Stimulated activated CD8-positive, alpha-beta memory T cell treated with anti-CD3 and anti-CD28 coated beads, Interleukin-2, amount 100 ng/mL, for 48 hours (primary cell): ENCODE data around the gene CDH13.

Experiments
- DNase-seq, 2 donors: peaks; one replicate each; pipeline ENCODE4 v3.0.0-alpha.2; 2020; ENCODE audit warnings: low read depth in 2 of 2

Gene CDH13

DNA sequence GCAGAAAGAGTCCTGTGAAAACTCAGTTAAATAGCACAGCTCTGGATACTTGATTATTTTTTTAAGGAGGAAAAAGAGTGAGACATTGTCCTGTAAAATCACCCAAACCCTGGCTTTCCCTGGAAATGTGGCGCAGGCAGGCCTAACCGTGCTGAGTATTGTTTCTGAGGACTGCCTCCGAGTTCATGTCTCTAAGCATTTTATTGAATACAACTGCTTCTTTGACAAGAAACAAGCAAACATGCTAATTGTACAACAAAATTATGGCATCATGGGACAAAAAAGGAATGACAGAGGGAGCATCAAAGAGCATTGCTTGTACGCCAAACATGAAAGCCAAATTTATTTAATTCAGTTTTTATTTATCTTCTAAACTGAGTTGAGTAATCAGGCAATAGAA is 1116.5 kb downstream of the CDH13 start:
- DNase-seq = no peak

DNA sequence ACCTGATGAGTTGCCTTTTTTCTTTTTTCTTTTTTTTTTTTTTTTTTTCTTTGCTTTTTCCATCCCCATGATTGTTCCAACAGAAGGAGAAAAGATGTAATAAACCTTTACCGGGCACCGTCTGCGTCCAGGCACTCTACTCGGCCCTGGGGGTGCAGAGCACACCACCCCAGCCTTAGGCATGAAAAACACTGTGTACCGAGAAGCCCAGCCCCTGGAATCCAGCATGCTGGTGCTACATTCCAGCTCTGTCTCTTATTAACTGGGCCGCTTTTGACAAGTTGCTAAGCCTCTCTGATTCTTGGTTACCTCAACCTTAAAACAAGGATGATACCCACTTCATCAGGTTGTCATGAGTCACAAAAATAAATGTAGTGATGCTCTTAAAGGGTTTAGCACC is 1117.0 kb downstream of the CDH13 start:
- DNase-seq = no peak

DNA sequence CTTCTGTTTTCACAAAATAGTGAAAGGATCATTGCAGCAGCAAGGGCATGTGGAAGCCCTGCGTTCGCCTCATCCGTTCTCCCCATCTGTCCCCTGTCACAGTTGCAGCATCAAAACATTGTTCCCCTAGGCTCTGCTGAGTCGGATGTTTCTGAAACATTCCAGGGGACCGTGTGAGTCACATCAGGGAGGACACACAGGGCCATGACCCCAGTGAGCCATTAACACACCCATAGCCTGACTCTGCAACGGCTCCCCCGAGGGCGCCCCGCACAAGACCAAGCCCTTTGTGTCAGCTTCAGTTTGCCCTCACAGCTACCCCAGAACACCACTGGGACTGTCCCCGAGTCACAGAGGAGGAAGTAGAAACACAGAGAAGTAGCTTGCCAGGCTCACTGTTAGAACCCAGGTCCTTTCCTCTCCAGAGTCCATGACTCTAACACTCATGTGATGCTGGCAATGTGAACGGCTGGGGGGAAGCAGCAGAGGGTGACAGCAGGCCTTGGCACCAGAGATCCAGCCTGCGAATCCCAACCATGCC is 1117.7 kb downstream of the CDH13 start:
- no peak for DNase-seq

DNA sequence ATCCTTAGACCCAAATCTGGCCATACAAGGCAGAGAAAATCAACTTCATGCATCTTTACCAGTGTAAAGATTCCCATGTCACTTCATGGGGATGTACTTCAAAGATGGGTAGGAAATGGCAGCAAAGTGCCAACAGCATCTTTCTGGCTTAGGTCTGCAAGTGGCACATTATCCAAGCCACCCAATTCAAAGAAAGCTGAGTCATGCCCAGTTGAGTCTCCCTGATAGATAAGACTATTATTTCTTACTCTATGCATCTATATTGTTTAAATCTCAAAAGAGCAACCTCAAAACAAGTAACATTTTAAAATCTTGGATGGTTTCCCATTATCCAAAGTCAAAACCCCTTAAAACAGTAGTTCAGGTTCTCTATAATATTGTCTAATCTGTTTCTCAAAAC is 1119.8 kb downstream of the CDH13 start:
- no peak for DNase-seq

DNA sequence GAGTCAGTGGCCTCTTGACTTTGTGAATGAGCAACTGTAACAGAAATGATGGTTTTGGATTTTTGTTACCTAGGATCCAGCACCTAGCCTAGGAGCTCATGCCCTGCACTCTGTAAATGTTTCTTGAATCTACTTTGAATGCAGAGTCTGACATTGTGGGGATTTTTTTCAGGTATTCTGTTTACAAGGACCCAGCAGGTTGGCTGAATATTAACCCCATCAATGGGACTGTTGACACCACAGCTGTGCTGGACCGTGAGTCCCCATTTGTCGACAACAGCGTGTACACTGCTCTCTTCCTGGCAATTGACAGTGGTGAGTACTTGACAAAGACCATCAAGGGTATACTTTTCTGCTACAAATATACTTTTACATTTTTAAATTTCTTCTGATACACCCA is 1121.2 kb downstream of the CDH13 start:
- no peak for DNase-seq

DNA sequence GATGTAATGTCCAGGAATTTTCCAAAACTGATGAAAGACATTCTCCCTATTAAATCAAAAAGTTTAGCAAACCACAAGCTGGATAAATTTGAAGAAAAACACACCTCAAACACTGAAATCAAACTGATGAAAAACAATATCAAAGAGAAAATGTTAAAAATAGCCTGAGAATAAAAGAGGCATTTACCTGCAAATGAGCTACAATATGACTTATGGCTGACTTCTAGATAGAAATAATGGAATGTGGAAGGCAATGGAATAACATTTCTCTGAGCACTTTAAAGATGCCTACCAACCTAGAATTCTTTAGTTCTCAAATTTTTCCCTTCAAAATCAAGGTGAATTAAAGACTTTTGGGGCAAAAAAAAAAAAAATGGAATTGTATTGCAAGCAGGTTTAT is 1128.6 kb downstream of the CDH13 start:
- DNase-seq = no peak

DNA sequence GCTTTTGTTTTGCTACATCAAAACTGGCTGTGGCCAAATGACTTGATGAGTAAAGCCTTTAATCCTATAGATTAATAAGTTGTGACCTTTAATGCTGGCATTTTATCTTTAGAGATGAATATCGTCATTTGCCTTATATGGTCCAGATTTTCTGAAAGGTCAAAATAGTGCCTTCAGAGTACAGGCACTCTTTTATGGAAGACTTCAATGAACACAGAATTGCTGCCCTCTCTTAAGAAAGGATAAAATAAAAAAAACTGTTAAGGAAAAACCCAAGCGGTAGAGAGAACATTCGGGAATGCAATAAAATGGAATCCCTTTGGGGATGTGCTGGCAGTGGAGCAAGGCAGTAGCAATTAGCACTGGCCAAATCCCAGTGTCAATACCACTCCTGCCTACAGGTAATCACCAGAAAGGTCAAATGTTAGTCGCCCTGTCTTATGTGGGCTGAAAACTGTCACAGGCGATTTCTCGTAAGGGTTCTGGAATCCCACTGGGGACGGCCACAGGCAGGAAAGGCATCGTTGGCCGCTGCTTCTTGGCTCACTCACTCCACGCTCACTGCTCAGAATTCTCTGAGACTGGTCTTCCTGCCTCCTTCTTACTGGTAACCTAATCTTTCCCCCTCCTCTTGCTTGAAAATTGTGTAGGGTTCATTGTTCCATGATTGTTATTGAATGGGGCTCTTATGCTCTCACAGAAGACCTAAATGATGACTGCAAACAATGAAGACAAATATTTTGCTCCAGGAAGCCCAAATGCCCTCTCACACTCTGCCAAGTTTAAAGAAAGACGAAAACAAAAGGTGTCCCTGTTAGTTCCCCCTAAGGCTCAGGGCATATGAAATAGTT is 1135.6 kb downstream of the CDH13 start:
- no peak for DNase-seq

DNA sequence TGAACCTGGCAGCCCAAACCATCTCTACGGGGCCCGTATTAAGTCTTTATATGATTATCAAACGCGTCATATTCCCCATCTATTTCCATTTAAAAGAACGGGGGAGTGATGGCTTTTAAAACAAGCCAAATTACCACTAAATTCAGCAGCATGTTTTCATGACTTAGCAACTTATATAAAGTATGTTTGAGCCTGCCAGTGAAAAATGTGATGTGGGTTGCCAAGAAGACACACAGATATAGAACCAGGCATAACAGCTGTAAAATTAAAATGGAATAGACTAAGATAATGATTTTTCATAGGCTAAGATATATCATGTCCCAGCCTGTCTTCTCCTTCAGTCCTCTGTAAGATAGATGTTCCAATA is 1136.2 kb downstream of the CDH13 start:
- DNase-seq = no peak

DNA sequence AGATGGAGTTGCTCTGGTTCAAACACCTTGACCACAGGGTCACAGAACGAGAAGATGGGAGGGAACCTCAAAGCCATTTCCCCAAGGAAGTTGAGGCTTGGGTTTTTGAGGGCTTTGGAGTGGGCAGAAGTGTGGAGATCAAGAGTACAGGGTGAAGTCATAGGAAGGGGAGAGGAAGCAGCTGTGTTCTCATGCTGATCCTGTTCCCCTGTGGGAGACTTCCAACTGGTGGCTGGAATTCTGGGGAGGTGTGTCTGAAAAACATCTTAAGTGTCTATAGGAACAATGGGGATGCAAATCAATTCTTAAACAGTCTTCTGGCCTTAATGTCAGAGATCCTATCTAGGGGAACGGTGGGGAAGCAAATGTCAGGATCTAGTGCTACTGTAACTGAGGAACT is 1142.2 kb downstream of the CDH13 start:
- no peak for DNase-seq

DNA sequence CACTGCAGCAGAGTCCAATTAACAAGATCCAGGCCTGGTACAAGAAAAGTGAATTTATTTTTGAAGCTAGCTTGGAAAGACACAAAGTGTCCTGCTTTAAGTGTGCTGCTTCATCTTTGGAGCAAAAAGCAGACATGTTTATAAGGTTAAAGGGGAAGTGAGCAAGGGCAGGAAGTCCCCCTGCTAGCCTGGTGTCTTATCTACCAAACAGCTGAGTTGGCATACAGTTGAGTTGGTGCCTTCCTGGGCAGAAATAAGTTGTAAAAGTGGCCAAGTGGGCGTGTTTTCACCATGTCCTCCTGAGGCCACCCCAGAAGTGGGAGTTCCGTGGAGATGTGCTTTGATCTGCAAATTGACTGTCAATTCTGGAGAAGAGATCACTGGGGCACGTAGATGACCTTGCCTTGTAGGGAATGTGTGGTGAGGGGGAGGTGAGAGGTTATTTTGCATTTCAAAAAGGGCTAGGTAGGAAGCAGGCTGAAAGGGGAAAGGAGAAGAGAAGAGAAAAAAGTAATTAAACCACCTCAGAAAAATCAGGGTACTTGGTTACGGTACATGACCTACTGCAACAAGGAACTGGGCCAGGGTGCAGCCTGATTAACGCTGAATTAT is 1142.7 kb downstream of the CDH13 start:
- DNase-seq = no peak

DNA sequence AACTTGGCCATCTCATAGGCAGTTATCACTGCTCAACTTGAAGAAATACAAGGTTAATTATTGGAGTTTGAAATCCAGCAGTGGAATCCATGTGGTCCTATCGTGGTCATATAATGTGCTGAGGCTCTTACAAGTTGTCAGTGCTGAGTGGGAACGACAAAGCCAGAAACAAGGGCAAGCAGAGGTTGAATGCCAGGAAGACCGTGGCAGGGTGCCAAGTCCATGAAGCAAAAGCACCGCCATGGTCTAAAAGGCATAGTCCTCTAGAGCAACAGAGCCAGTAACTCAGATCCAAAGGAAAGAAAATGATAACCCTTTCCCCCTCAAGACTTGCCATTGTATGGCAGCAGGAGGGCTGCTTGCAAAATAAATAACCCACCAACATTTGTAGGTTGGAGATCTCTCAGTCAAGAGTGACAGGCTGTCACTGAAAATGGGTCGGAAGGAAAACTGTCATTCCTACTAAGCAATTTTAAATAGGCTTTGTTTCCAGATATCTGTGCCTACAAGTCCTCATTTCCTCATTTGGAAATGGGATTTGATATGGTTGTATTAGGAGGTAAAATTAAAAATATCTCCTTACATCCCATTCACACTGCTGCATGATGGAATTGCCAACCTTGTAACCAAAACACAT is 1144.7 kb downstream of the CDH13 start:
- no peak for DNase-seq

DNA sequence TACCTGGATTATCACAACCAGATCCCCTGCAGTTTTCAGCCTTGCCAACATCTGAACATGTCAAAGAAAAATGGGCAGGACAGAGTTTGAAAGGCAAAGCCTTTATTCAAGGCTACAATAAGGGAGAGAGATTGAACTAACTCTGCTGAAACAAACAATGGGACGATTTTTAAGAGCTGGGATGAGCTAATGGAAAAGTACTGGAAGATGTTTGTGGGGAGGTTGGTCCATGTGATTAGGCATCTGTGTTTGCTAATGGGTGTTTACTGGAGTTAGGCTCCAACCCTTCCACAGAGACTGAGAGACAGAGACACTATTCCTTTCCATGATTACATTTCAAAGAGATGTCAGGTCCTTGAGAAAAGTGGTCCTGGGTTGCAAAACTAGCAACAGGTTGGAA is 1146.0 kb downstream of the CDH13 start:
- DNase-seq = no peak

DNA sequence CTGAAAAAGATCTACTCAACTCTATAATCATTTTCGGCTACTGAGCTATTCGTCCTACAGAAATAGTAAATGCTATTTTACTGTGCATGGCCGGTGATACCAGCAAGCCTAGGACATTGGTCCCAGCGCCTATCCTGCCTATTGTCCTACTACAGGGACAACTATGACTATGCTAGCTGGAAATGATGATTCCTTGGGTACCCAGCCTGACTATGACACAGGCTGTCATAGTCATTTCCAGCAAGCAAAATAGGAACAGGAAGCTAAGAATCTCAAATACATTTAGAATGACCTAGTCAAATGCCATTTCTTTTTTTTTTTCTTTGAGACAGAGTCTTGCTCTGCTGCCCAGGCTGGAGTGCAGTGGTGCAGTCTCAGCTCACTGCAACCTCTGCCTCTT is 1147.3 kb downstream of the CDH13 start:
- no peak for DNase-seq

DNA sequence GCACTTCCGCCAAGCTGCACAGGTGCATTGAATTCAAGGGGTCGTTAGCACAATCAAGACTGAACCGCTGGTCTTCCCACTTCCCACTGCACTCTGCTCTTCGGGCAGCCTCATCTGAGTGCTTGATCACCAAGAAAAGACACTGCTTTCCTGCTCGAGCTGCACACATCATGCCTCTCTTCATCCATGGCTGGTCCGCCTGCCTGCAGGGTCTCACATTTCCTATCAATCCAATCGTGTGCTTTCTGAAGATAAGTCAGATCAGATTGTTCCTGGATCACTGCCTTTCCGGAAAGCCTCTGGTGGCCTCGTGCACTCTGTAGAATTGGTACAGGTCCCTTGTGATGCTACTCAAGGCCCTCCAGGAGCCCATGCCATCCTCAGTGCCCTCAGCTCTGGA is 1150.2 kb downstream of the CDH13 start:
- DNase-seq = no peak

DNA sequence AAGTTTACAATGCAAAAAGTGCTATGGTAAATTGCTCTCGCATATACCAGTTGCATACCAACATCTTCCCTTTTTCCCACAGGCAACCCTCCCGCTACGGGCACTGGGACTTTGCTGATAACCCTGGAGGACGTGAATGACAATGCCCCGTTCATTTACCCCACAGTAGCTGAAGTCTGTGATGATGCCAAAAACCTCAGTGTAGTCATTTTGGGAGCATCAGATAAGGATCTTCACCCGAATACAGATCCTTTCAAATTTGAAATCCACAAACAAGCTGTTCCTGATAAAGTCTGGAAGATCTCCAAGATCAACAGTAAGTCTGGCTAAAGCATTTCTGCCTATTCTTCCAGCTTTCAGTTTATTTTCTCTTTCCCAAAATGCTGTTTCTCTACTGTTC is 1153.1 kb downstream of the CDH13 start:
- no peak for DNase-seq

DNA sequence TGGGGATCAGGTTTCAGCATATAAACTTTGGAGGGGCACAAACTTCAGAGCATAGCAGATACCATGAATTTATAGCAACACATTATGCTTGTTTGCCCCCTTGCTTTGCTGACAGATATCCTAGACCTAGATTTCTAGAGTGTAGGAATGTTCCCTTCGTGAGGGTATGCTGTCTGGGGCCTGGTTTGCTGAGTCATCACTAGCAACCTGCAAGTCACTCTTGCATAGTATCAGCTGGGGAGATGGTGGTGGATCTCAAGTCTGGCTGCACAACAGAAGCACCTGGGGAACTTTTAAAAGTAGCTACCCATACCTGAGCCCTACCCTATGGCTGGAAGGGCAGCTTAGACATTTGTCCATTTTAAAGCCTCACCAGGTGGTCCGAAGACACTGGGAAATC is 1158.7 kb downstream of the CDH13 start:
- DNase-seq = no peak

DNA sequence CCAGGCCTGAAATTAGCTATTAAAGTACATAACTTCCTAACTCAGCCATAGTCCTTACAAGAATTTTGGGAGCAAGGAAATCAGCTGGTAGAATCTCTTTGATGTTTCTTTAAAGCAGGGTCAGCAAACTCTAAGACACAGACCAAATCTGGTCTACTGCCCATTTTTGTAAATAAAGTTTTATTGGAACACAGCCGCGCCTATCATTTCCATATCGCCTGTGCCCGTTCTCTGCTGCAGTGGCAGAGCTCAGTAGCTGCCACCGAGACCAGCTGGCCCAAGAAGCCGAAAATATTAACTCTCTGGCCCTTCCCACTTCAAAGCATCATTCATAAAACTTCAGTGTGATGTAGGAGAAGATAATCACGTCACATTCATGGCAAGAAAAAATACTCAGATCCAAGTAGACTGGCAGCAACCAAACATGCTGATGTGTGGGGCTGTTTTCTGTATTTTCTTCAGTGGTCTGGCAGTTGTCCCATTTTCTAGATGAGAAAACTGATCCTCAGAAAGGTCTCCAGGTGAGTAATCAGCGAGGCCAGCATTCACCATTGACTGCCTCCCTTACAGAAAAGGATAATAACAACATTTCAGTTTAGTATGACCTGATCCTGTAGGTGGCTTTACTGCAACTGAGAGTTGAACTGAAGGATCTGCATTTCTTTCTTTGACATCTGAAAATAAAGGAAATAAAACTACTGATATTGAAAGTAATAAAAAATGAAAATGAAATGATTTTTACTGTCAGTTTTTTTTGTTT is 1163.1 kb downstream of the CDH13 start:
- no peak for DNase-seq

DNA sequence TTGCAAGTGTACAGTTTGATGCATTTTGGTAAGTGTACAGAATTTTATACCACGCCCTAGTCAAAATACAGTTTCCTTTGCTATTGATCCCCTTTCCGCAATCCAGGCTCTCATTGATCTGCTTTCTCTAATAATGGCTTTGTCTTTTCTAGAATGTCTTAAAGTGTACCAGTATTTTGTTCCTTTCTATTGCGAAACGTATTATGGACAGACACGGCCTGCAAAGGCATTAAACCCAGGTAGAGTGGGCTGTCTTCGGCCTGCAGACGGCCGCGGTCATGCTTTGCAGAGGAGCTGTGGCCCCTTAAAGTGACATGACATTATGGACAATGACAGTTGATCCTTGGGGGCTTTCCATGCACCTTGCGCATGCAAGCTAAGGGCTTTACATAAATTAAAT is 1165.1 kb downstream of the CDH13 start:
- no peak for DNase-seq

DNA sequence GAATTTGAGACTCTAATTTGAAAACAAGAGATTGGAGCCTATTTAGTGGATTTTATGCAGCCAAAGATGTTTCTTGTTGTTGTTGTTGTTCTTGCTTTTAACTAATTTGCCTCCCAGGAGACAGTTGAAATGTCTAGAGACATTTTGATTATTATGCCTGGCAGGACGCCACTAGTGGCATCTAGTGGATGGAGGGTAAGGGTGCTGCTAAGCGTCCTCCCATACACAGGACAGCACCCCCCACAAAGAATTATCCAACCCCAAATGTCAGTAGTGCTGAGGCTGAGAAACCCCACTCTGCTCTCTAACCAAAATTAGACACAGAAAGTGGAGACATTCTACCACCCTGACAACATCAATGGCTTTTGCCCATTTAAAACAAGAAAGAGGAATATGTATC is 1165.6 kb downstream of the CDH13 start:
- no peak for DNase-seq

DNA sequence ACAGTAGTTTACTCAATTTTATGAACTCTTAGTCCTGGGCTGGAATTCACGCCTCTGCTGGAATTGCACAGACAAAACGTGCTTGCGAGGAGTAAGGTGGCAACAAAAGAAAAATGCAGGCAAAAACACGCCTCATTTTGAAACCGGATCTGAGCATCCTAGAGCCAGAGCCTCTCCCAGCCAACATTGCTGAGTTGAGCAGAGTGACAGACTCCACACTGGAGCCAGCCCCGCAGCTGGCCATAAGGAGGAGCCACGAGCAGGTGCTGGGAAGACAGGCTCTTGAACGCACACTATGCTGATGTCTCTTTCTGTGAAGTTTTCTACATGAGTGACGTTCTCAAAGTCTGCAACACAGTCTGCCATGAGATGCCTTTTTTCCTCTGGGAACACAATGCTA is 1166.4 kb downstream of the CDH13 start:
- DNase-seq = no peak

DNA sequence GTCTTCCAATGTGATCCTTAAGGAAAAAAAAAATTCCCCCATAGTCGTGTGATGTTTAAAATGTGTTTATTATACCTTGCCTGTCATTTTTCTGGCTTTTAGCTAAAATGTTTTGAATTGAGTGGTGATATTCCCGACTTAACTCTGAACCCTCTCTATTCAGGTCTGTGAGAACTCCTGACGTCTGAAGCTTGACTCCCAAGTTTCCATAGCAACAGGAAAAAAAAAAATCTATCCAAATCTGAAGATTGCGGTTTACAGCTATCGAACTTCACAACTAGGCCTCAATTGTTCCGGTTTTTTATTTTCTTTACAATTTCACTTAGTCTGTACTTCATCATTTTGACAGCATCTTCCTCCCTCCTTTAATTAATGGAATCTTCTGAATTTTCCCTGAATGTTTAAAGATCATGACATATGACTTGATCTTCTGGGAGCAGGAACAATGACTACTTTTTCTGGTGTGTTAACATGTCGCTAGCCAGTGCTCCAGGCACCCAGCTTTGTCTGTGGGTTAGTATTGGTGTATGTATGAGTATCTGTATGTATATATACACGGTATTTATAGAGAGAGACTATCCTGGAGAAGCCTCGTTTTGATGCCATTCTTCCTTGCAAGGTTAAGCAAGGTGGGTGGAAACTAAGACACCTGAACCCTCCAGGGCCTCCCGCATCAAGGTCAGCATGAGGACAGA is 1168.2 kb downstream of the CDH13 start:
- DNase-seq = no peak

DNA sequence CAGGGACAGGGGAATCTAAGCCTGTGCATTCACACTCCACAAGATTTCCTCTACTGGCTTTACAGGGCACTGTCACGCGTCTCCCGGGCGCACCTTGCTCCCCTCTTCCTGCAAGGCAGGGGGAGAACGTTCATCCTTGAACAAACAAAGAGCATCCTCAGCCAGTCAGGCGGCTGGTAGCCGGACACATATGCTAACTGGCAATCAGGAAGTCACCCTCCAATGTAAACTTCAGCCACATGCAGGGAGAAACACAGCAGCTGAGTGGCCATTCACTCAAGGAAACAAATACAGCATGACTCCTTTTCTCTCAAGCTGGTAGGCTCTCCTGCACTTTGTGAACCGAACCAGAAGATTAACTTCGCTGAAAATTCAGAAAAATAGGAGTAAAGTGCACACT is 1170.2 kb downstream of the CDH13 start:
- no peak for DNase-seq
